ENCODE data around the gene ZNF93.

- TF ChIP-seq POLR2A (IDR thresholded peaks at IDR 0.05) = no peak
- TF ChIP-seq CTCF (IDR thresholded peaks at IDR 0.05) = no peak
Observed at GRCh38 chr19:19871932-19872331, 28.8 kb upstream of the ZNF93 start.

Data from prostate gland (tissue), 2 donors.